WTC11 (cell line): ENCODE measurements around the gene LYRM2. TPM values are rescaled to one million over a fixed set of nuclear protein-coding genes. Genes with fewer than 3 reads are reported as not detected.

Experiments used
- ATAC-seq: fragments of 200-7000 bp; cut with Tn5 transposase; 2 replicates; pipeline ENCODE4 v1.10.0; 2021; ENCODE audit warnings: mild to moderate bottlenecking, moderate library complexity
- CTCF ChIA-PET: fragments of 300-600 bp; sonication (Branson Sonifier 250); formaldehyde crosslinking; loops from one replicate; lab custom pipeline; 2021; ENCODE audit warnings: antibody characterized with exemption; lab: Charles Lee
- POLR2A ChIA-PET: fragments of 350-600 bp; sonication (Branson Sonifier 250); formaldehyde crosslinking; loops from one replicate; lab custom pipeline; 2021; ENCODE audit warnings: antibody characterized with exemption; lab: Charles Lee
- DNase-seq: peaks from one replicate; pipeline ENCODE4 v3.0.0; 2021; ENCODE audit warnings: low spot score
- H3K27ac Mint-ChIP-seq: 2 replicates; pipeline ENCODE4 v1.8.0; 2021; ENCODE audit warnings: mixed read lengths
- H3K27me3 Mint-ChIP-seq: 2 replicates; pipeline ENCODE4 v1.8.0; 2021; ENCODE audit warnings: low read depth, mild to moderate bottlenecking, moderate library complexity, mixed read lengths
- H3K36me3 Mint-ChIP-seq: 2 replicates; pipeline ENCODE4 v1.8.0; 2021; ENCODE audit warnings: mixed read lengths
- H3K4me1 Mint-ChIP-seq: 2 replicates; pipeline ENCODE4 v1.8.0; 2022; ENCODE audit warnings: mixed read lengths
- H3K4me3 Mint-ChIP-seq: 2 replicates; pipeline ENCODE4 v1.8.0; 2021; ENCODE audit warnings: mild to moderate bottlenecking, moderate library complexity, mixed read lengths
- H3K9me3 Mint-ChIP-seq: 2 replicates; pipeline ENCODE4 v1.8.0; 2021; ENCODE audit warnings: mixed read lengths
- EMX1 ChIP-seq: fragments of 250-450 bp; sonication (Bioruptor Pico); IDR thresholded peaks from 2 replicates; pipeline ENCODE4 v1.8.0; 2021; ENCODE audit warnings: mild to moderate bottlenecking
- ERG ChIP-seq: fragments of 250-450 bp; sonication (Bioruptor Pico); IDR thresholded peaks from 2 replicates; pipeline ENCODE4 v1.8.0; 2021; ENCODE audit warnings: mild to moderate bottlenecking
- ETV6 ChIP-seq: sonication (generic); formaldehyde crosslinking; IDR thresholded peaks from 2 replicates; pipeline ENCODE4 v1.8.1; 2022; ENCODE audit warnings: mild to moderate bottlenecking, missing genetic modification reagents
- HMGA2 ChIP-seq: fragments of 250-450 bp; sonication (Bioruptor Pico); IDR thresholded peaks from 2 replicates; pipeline ENCODE4 v1.4.0; 2021; ENCODE audit warnings: mild to moderate bottlenecking, moderate library complexity
- IRF2 ChIP-seq: sonication (generic); formaldehyde crosslinking; IDR thresholded peaks from 2 replicates; pipeline ENCODE4 v1.8.0; 2022; ENCODE audit warnings: low read depth, missing genetic modification reagents, borderline replicate concordance
- JAZF1 ChIP-seq: fragments of 250-450 bp; sonication (Bioruptor Pico); IDR thresholded peaks from 2 replicates; pipeline ENCODE4 v1.9.0; 2021; ENCODE audit warnings: moderate library complexity, mild to moderate bottlenecking, inconsistent platforms
- JUN ChIP-seq: sonication (generic); formaldehyde crosslinking; IDR thresholded peaks from 2 replicates; pipeline ENCODE4 v1.8.0; 2023; ENCODE audit warnings: mild to moderate bottlenecking, missing genetic modification reagents
- NFATC4 ChIP-seq: fragments of 250-450 bp; sonication (Bioruptor Pico); IDR thresholded peaks from 2 replicates; pipeline ENCODE4 v1.9.0; 2021; ENCODE audit warnings: mild to moderate bottlenecking
- NFE2L1 ChIP-seq: sonication (generic); formaldehyde crosslinking; IDR thresholded peaks from 2 replicates; pipeline ENCODE4 v1.8.1; 2023; ENCODE audit warnings: missing genetic modification reagents
- PRRX2 ChIP-seq: fragments of 250-450 bp; sonication (Bioruptor Pico); IDR thresholded peaks from 2 replicates; pipeline ENCODE4 v1.8.0; 2021; ENCODE audit warnings: mild to moderate bottlenecking
- USF1 ChIP-seq: sonication (generic); formaldehyde crosslinking; IDR thresholded peaks from 2 replicates; pipeline ENCODE4 v1.8.0; 2022; ENCODE audit warnings: mild to moderate bottlenecking, missing genetic modification reagents
- ZNF232 ChIP-seq: sonication (generic); formaldehyde crosslinking; IDR thresholded peaks from 2 replicates; pipeline ENCODE4 v1.8.0; 2022; ENCODE audit warnings: mild to moderate bottlenecking, missing genetic modification reagents
- ZNF281 ChIP-seq: sonication (generic); formaldehyde crosslinking; IDR thresholded peaks from 2 replicates; pipeline ENCODE4 v1.8.0; 2023; ENCODE audit warnings: mild to moderate bottlenecking, missing genetic modification reagents
- total RNA-seq: library from RNA; stranded (reverse); gene quantifications from 3 replicates; pipeline ENCODE4 v1.2.3, GENCODE V29; 2021
- TF ChIP-seq, protein P1 (sequence below): sonication (generic); formaldehyde crosslinking; IDR thresholded peaks from 2 replicates; pipeline ENCODE4 v1.8.0; 2022; ENCODE audit warnings: mild to moderate bottlenecking, missing genetic modification reagents
- TF ChIP-seq, protein P2 (sequence below): sonication (generic); formaldehyde crosslinking; IDR thresholded peaks from 2 replicates; pipeline ENCODE4 v1.8.1; 2022; ENCODE audit warnings: low read depth, missing genetic modification reagents, borderline replicate concordance
- TF ChIP-seq, protein P3 (sequence below): sonication (generic); formaldehyde crosslinking; IDR thresholded peaks from 2 replicates; pipeline ENCODE4 v1.8.0; 2023; ENCODE audit warnings: missing genetic modification reagents, mild to moderate bottlenecking, borderline replicate concordance
- TF ChIP-seq, protein P4 (sequence below): sonication (generic); formaldehyde crosslinking; IDR thresholded peaks from 2 replicates; pipeline ENCODE4 v1.8.1; 2022; ENCODE audit warnings: mild to moderate bottlenecking, moderate library complexity, missing genetic modification reagents

The LYRM2 gene
- total RNA-seq, 1 experiment from 2014 or later, result 22.2 TPM

DNA sequence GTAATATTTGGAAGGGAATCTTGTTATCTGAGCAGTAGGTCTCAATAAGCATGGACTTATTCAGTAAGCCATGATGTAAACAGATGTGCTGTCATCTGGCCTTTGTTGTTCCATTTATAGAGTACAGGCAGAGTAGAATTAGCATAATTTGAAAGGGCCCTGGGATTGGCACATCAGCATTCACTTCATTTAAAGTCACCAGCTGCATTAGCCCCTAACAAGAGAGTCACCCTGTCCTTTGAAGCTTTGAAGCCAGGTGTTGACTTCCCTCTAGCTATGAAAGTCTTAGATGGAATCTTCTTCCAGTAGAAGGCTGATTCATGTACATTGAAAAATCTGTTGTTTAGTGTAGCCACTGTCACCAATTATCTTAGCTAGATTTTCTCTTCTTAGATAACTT is 109.7 kb downstream of the LYRM2 start (continued):
- no peak for TF ChIP-seq EMX1 (CRISPR knock-in tag)
- no peak for TF ChIP-seq ZNF232
- no peak for TF ChIP-seq NFATC4 (CRISPR knock-in tag)
- TF ChIP-seq USF1 (CRISPR knock-in tag), result no peak
- no peak for TF ChIP-seq ETV6
- TF ChIP-seq, protein P1, sequence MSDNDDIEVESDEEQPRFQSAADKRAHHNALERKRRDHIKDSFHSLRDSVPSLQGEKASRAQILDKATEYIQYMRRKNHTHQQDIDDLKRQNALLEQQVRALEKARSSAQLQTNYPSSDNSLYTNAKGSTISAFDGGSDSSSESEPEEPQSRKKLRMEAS (CRISPR knock-in tag), result no peak
- TF ChIP-seq IRF2 (CRISPR knock-in tag), result no peak
- TF ChIP-seq NFE2L1 (CRISPR knock-in tag), result no peak
- TF ChIP-seq, all 79 proteins: peak for 0

- no peaks in the 10 kb centered on the region for H3K36me3 Mint-ChIP-seq
- ChIA-PET CTCF (interaction anchor here (0.7 to 1.0 kb wide), 2 partner anchors 8 to 155 kb away, joined by 3 to 5 read pairs; no protein-coding TSS in a partner anchor), POLR2A (interaction anchor here (0.7 kb wide), 1 partner anchor 85 kb away, joined by 7 read pairs; no protein-coding TSS in a partner anchor)
- no peaks in the 10 kb centered on the region for H3K9me3 Mint-ChIP-seq
- DNase-seq, result no peak
- no peak for ATAC-seq
- no peaks in the 10 kb centered on the region; the same call in 1 of the 2 replicates for H3K27me3 Mint-ChIP-seq
- no peaks in the 10 kb centered on the region for H3K4me1 Mint-ChIP-seq
- TF ChIP-seq JUN, result no peak
- TF ChIP-seq PRRX2 (CRISPR knock-in tag), result no peak
- no peak for TF ChIP-seq HMGA2 (CRISPR knock-in tag)
- TF ChIP-seq ERG (CRISPR knock-in tag), result no peak
- TF ChIP-seq, protein P2, sequence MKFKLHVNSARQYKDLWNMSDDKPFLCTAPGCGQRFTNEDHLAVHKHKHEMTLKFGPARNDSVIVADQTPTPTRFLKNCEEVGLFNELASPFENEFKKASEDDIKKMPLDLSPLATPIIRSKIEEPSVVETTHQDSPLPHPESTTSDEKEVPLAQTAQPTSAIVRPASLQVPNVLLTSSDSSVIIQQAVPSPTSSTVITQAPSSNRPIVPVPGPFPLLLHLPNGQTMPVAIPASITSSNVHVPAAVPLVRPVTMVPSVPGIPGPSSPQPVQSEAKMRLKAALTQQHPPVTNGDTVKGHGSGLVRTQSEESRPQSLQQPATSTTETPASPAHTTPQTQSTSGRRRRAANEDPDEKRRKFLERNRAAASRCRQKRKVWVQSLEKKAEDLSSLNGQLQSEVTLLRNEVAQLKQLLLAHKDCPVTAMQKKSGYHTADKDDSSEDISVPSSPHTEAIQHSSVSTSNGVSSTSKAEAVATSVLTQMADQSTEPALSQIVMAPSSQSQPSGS, result no peak
- TF ChIP-seq, protein P3, sequence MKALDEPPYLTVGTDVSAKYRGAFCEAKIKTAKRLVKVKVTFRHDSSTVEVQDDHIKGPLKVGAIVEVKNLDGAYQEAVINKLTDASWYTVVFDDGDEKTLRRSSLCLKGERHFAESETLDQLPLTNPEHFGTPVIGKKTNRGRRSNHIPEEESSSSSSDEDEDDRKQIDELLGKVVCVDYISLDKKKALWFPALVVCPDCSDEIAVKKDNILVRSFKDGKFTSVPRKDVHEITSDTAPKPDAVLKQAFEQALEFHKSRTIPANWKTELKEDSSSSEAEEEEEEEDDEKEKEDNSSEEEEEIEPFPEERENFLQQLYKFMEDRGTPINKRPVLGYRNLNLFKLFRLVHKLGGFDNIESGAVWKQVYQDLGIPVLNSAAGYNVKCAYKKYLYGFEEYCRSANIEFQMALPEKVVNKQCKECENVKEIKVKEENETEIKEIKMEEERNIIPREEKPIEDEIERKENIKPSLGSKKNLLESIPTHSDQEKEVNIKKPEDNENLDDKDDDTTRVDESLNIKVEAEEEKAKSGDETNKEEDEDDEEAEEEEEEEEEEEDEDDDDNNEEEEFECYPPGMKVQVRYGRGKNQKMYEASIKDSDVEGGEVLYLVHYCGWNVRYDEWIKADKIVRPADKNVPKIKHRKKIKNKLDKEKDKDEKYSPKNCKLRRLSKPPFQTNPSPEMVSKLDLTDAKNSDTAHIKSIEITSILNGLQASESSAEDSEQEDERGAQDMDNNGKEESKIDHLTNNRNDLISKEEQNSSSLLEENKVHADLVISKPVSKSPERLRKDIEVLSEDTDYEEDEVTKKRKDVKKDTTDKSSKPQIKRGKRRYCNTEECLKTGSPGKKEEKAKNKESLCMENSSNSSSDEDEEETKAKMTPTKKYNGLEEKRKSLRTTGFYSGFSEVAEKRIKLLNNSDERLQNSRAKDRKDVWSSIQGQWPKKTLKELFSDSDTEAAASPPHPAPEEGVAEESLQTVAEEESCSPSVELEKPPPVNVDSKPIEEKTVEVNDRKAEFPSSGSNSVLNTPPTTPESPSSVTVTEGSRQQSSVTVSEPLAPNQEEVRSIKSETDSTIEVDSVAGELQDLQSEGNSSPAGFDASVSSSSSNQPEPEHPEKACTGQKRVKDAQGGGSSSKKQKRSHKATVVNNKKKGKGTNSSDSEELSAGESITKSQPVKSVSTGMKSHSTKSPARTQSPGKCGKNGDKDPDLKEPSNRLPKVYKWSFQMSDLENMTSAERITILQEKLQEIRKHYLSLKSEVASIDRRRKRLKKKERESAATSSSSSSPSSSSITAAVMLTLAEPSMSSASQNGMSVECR, result no peak
- no peak for TF ChIP-seq JAZF1 (CRISPR knock-in tag)
- no peak for TF ChIP-seq ZNF281 (CRISPR knock-in tag)
- TF ChIP-seq, protein P4, sequence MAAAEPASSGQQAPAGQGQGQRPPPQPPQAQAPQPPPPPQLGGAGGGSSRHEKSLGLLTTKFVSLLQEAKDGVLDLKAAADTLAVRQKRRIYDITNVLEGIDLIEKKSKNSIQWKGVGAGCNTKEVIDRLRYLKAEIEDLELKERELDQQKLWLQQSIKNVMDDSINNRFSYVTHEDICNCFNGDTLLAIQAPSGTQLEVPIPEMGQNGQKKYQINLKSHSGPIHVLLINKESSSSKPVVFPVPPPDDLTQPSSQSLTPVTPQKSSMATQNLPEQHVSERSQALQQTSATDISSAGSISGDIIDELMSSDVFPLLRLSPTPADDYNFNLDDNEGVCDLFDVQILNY (CRISPR knock-in tag), result no peak
- H3K4me3 Mint-ChIP-seq, result no peak overlapping the region
- H3K27ac Mint-ChIP-seq, result no peak overlapping the region
These were observed 110.9 kb downstream of the LYRM2 start for GRCh38 chr6:89527634-89528033.
